Type B pancreatic cell (in vitro differentiated cells): ENCODE results near the gene MUC5B. TPM values are rescaled to one million over a fixed set of nuclear protein-coding genes. Genes with fewer than 3 reads are reported as not detected.

Source experiments
- DNase-seq: peaks from one replicate; pipeline ENCODE4 v3.0.0; 2021; ENCODE audit warnings: mixed read lengths; ENCODE audit not compliant: unreplicated experiment; ENCODE audit errors: extremely low spot score
- H3K27ac Mint-ChIP-seq: 2 replicates; pipeline ENCODE4 v1.8.0; 2021; ENCODE audit warnings: mild to moderate bottlenecking, mixed read lengths
- H3K27me3 Mint-ChIP-seq: 2 replicates; pipeline ENCODE4 v1.8.0; 2021; ENCODE audit warnings: mixed read lengths
- H3K36me3 Mint-ChIP-seq: 2 replicates; pipeline ENCODE4 v1.8.0; 2021; ENCODE audit warnings: mixed read lengths
- H3K4me1 Mint-ChIP-seq: one replicate; pipeline ENCODE4 v1.8.0; 2021; ENCODE audit warnings: mixed read lengths; ENCODE audit not compliant: unreplicated experiment
- H3K4me3 Mint-ChIP-seq: 2 replicates; pipeline ENCODE4 v1.8.0; 2021; ENCODE audit warnings: mild to moderate bottlenecking, mixed read lengths
- H3K9me3 Mint-ChIP-seq: 2 replicates; pipeline ENCODE4 v1.8.0; 2021; ENCODE audit warnings: mixed read lengths
- CTCF ChIP-seq: fragments of 200-600 bp; sonication (generic); conservative IDR thresholded peaks from 2 replicates; pipeline ENCODE4 v1.5.0; 2021; ENCODE audit warnings: antibody characterized with exemption, mild to moderate bottlenecking
- total RNA-seq: library from RNA; stranded (reverse); gene quantifications from 2 replicates; pipeline ENCODE4 v1.2.1, GENCODE V29; 2021; ENCODE audit warnings: low replicate concordance

Gene MUC5B
- total RNA-seq, 1 donor from 2014 or later, result 2.0 TPM

- no peak for DNase-seq
- no peaks in the 10 kb centered on the region for H3K27me3 Mint-ChIP-seq
- no peak for TF ChIP-seq CTCF
- H3K36me3 Mint-ChIP-seq, result no peaks in the 10 kb centered on the region
- no peak overlapping the region for H3K4me3 Mint-ChIP-seq
- H3K27ac Mint-ChIP-seq, result no peak overlapping the region
- H3K9me3 Mint-ChIP-seq, result no peaks in the 10 kb centered on the region
- H3K4me1 Mint-ChIP-seq, result no peaks in the 10 kb centered on the region
Measured at GRCh38 chr11:1176224-1177019, 46.4 kb upstream of the MUC5B start.

- Mint-ChIP-seq H3K27ac (no peak overlapping the region), H3K27me3 (no peaks in the 10 kb centered on the region), H3K9me3 (no peaks in the 10 kb centered on the region), H3K4me1 (no peaks in the 10 kb centered on the region), H3K36me3 (no peaks in the 10 kb centered on the region), H3K4me3 (no peak overlapping the region)
- no peak for DNase-seq
- no peak for TF ChIP-seq CTCF
Measured at GRCh38 chr11:1177020-1177770, 45.7 kb upstream of the MUC5B start.

GRCh38 chr11:1177771-1178090, 45.1 kb upstream of the MUC5B start:
- Mint-ChIP-seq H3K27ac (no peak overlapping the region), H3K27me3 (no peaks in the 10 kb centered on the region), H3K9me3 (no peaks in the 10 kb centered on the region), H3K4me1 (no peaks in the 10 kb centered on the region), H3K36me3 (no peaks in the 10 kb centered on the region), H3K4me3 (no peak overlapping the region)
- DNase-seq, result no peak
- no peak for TF ChIP-seq CTCF

- no peak for TF ChIP-seq CTCF
- H3K36me3 Mint-ChIP-seq, result no peaks in the 10 kb centered on the region
- no peaks in the 10 kb centered on the region for H3K9me3 Mint-ChIP-seq
- no peaks in the 10 kb centered on the region for H3K4me1 Mint-ChIP-seq
- no peaks in the 10 kb centered on the region for H3K27me3 Mint-ChIP-seq
- H3K27ac Mint-ChIP-seq, result no peak overlapping the region
- DNase-seq, result no peak
- no peak overlapping the region for H3K4me3 Mint-ChIP-seq
Measured at GRCh38 chr11:1178201-1178885, 44.5 kb upstream of the MUC5B start.

GRCh38 chr11:1178906-1179305, 44.0 kb upstream of the MUC5B start:
- no peak overlapping the region for H3K27ac Mint-ChIP-seq
- no peaks in the 10 kb centered on the region for H3K36me3 Mint-ChIP-seq
- H3K4me3 Mint-ChIP-seq, result no peak overlapping the region
- TF ChIP-seq CTCF, result no peak
- H3K9me3 Mint-ChIP-seq, result no peaks in the 10 kb centered on the region
- no peaks in the 10 kb centered on the region for H3K4me1 Mint-ChIP-seq
- H3K27me3 Mint-ChIP-seq, result no peaks in the 10 kb centered on the region
- no peak for DNase-seq
